Left hindlimb (tissue), 1 donor: Measurements from ENCODE around the gene FGGY.
A peak's percentile ranks its signal among the peaks of the same experiment; 100 is the strongest.

Source experiments
- DNase-seq: peaks from one replicate; pipeline ENCODE4 v3.0.0-alpha.2; 2018

FGGY gene

DNA sequence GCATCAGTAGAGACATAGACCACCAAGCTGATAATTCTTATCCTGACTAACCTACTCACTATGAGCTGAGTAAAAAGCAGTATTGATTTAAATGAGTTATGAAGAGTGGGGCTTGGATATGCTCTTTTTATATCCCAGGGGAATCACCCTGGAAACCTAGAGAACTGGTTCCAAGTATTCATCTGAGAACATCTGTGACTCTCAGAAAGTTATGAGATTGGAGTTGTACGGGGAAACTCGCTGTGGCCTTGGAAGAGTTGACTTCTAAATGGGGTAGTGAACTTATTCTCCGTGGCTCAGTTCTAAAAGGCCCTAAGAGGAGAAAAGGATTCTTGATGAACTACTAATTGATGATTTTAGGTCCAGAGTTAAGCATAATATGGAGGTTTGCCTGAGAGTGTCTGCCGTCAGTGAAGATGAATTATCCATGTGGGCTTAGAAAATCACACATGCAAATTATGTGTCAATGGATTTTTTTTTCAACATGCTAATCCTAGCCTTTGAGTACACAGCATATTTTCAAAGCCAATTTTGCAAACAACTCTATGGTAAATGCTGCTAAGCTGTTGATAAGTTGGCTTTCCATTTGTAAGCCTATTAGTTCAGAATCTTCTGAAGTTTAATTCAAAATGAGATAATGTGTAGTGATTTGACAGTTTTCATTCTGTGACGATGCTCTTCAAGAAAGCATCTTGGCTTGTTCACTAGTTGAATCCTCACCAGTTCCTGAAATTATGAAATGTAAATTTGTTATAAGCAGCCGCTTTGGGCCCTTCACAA, 122.7 kb downstream of the FGGY start:
- no peak for DNase-seq

DNA sequence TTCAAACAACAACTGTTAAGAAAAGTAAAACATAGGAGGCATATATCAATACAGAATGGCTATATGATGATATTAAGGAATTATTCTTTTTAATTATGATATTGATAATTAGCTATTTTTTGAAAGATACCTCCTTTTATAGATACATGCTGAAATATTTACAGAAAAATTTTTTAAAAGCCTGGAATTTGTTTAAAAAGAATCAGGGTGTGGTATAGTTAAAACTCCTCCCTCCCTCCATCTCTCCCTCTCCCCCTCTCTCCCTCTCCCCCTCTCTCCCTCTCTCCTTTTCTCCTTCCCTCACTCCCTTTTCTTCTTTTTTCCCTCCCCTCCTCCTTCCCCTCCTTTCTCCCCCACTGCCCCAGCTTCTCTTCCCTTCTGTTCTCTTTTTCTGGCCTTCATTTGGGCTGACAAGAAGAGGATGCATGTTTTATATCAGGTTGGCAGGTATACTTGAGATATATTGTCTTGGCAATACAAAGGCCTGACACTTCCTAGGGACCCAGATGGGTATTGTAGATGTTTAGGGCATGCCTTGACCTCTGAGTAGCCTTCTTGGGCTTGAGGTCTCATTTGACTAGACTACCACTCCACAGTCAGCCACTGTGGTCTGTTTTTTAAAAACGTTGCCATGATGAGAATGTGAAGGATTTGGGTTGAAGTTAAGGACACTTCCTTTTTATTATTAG, 124.5 kb downstream of the FGGY start:
- DNase-seq = no peak

DNA sequence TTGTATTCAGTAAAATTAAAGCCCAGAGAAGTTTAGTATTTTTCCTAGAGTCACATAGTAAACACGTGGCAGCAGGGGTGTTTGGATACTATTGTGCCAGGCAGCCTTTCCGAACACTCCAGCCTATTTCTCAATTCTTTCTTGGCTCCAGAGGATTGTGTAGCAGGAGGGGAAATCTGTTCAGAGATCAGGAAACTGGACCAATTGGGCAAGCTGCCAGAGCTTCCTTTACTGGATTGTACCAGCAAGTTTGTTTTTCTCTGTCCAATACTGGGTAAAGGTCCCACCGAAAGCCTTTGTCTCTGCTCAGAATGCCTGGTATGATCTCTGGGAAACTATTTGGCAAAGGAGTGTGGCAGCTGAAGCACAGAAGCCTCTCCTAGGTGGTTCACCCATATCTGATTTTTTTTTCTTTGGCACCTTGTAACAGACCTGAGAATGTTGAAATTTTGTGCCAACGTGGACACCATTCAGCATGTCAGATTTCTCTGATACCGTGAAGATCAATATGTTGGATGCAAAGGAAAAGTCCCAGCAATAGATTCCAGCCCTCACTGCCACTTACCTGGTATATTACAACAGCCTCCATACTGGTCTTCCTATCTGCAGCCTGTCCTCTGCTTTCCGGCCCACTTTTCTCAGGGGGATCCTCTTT, 126.2 kb downstream of the FGGY start:
- DNase-seq = no peak

DNA sequence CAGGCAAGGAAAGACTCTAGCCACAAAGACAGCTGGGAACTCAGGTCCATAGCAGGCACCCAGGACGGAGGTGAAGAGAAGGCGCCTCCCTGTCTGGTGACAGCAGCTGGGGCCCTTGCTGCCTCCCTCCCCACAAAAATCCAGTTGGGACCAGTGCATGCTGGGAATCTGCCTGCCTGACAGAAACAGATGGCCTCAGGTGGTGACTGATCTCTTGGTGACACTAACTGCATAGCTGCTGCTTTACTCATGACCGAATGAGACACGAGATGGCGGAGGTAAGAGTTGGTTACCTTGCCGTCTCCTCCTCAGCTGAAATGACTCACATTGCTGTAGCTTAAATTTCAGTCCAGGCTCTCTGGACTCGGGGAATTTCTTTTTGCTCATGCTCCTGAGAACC, 130.3 kb downstream of the FGGY start:
- no peak for DNase-seq

DNA sequence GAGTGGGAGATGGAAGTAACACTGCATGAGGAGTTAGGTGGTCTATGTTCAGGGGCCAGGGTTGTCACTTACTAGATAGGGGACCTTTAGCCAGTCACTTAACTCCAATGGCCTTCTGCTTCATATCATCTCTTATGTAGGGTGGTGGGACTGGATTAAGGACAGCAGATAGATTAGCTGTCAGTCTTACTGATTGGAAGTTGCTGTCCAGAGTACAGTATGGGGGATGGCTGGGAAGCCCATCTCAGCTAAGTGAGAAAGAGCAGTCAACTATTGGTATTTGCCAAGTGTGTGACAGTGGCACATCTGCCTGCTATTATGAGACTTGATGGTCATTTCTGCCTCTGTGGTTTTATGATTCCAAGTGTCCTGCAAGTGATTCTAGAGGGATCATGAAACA, 130.9 kb downstream of the FGGY start:
- no peak for DNase-seq

DNA sequence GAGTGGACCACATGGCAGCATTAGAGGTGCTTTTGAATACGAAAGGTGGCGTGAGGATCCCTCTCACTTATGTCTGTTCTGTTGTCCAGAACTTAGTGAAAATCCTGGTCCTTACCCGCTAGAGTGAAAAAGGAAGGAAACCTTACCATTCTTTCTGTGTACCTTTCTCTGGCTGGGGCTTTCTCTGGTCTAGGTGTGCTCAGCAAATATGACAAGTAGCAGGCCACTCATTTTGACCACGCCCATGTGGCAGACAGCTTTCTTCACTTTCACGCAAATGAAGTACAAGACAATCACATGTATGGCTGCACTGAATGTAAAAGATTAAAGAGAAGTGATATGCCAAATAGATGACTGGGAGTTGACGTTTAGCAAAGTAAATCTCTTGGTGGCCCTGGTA, 131.9 kb downstream of the FGGY start:
- DNase-seq = no peak

DNA sequence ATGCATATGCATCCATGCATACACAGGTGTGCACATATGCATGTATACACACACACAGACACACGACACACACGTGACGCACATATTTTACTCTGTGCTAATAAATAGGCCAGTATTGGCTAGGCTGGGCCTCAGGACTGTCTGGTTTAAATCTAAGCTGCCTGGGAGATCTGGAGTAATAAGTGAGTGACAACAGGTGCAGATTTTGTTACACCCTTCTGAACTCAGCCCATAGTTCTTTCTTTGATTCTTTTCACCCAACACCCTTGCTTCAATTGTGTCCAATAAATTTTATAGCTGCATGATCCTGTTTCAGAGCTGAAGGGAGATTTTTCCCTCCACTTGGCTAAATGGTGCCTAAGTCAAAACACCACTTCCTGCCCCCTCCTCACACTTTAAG, 132.8 kb downstream of the FGGY start:
- DNase-seq = no peak

DNA sequence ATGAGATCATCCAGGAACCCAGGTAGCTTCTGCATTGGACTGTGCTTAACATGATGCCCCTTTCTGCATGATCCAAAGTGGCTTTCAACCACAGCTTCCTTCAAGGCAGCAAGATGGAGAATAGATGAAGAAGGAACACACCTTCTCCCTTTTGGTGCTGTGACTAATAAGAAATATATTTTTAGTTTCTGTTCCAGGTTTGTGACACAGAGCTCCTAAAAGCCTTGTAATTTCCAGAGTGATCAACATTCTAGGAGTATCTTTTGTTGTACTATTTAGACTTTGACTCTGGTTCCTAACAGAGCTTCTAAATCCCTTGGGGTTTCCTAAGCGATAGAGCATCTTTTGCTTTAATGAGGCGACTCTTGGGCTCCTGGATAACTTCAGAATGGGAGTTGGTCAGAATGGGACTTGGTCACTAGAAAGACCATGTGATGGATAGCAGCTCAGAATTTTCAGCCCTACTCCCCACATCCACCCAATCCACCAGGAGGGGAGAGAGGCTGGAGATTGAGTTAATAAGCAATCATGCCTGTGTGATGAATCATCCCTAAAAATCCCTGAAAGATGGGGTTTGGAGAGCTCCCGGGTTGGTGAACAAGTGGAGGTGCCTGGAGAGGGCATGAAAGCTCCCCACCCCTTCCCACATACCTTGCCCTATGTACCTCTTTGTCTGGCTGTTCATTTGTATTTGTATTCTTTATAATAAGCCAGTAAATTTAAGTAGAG, 134.8 kb downstream of the FGGY start:
- no peak for DNase-seq

DNA sequence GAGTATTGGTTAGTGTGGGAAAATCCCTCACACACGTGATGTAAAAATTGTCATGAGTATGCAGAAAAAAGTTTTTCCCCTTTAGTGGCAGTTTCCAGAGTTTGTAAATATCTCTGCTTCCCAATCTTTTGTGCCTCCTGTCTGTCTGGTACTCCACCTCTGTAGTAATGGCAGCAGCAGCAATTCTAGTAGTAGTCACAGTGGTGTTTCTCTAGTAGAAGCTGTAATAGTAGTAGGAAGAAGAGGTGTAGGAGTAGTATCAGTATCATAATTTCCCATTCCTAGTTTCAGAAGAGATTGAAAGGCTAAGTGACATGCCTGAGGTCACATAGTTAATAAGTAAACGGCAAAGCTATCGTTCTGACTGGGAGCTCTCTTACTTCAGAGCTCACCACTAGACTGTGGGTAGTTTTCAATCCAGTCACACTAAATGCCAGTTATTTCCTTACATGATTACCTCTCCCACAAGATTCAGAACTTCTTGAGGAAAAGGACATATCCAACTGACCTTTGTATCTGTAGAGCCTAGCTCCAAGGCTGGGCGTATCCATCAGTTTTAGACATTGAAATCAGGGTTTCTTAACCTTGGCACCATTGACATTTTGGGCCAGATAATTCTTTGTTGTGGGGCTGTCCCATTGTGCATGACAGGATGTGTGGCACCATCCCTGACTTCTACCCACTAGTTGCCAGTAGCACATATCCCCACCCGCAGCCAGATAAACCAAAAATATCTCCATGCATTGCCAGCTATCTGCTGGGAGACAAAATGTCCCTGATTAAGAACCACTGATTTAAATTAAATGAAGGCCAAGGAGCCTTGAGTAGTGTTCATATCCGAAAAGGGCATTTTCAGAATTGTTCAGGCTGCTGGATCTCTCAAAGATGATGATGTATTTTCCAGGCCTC, 135.9 kb downstream of the FGGY start:
- DNase-seq = no peak

DNA sequence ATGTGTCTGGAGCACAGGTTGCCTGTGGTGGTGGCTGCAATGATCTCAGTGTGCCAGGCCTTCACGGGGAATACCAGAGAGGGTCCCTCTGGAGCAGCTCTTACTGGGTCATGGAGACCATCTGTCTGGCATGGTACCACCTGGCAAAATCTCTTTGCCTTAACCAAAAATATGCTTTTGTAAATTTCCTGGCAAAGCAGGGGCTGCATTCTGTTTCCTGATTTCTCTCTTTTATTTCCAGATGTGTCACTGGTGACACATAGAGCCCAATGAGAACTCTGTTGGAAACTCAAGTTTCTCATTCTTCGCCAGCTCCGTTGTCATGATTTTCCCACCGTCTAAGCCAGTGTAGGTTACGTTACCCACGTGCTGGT, 136.5 kb downstream of the FGGY start:
- DNase-seq = peak; percentile 74

DNA sequence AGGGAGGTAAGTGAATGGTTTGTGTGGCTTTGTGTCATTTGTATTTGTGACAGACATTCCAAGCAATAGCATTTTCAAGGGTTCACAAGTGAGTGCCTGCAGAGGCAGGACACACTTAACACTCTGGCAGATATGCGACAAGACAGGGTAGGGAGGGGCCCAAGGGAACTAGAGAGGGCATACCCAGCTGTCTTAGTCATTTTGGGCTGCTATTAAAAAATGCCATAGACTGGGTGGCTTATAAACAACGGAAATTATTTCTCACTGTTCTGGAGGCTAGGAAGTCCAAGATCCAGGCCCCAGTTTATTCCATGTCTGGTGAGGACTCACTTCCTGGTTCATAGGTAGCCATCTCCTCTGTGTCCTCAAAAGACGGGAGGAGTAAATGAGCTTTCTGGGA, 137.4 kb downstream of the FGGY start:
- no peak for DNase-seq

DNA sequence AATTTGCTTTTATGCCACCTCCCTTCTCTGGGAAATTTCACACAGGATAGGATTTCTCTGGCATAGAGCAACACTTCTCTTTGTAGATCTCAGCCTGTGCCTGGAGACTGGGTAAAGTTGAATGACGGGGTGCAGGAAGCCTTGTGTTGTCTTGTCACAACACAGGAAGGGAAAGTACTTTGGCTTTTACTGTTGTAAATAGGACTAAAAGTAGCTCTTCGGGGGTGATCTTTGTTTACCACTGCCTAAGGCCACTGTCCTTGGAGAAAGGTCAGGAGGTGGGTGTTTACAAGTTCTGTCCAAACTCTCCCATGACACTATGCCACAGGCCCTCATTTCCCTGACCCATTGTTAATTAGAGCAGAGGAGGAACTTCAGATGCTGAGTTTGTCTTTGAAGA, 139.7 kb downstream of the FGGY start:
- no peak for DNase-seq

DNA sequence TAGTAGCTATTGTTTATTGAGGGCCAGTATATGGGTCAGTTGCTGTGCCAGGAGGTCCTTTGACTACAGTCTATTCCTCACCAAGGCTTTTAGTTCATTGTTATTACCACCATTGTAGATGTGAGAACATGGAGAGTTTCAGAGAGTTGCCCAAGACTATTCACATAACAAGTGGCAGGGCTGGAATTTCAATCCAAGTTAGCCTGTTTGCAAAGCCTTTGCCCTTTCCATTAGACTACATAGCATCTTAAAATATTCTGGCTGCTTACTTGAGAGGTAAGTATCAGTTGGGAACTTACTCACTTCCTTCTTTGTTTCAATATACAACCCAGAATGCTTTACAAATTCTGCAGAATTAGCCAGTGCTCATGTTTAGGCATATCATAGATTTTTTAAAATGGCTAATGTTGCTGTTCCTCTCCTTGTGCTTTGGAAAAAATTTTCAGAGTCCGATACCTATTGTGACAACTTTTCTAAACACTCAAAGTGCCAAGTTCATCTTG, 141.2 kb downstream of the FGGY start:
- DNase-seq = no peak

DNA sequence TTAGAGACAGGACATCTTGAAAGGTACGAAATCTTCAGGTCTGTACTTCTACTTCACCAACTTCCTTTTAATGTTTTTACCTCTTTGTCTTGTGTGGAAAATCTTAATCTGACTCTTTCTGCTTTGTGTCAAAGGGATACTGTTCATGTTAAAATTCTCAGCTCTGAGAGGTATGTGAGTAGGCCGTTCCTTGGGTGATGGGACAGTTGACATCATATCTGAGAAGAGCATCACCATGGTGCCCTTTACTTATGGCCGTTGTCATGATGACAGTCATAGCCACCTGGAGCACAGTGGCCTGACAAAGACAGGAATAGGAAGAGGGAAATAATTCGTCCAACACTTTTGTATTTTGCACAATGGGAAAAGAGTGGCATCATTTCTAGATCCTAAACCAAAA, 145.6 kb downstream of the FGGY start:
- DNase-seq = no peak

DNA sequence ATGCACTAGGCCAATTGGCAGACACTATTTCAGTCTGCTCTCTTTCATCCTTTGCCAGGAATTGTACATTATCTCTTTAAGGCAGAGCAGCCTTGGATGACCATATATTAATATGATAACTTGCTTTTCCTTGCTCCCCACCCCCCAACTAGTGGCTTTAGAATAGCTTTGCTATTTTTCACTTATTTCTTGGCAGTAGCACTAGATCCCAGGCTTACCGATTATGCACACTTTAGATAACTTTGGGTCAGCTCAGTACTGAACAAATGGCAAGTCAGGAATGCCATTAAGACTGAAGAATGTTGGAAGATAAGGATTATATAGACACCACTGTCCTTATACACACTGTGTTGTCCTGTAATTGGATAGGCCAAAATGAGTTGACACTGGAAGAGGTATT, 146.4 kb downstream of the FGGY start:
- DNase-seq = no peak

DNA sequence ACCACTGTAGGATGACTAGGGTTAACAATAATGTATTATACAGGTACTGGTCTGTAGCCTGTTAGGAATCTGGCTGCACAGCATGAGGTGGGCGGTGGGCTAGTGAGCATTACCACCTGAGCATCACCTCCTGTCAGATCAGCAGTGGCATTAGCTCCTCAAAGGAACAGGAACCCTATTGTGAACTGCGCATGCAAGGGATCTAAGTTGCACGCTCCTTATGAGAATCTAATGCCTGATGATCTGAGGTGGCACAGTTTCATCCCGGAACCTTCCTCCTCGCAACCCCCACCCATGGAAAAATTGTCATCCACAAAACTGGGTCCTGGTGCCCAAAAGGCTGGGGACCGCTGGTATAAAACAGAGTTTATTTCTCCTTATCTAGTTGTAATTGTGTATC, 147.6 kb downstream of the FGGY start:
- DNase-seq = no peak

DNA sequence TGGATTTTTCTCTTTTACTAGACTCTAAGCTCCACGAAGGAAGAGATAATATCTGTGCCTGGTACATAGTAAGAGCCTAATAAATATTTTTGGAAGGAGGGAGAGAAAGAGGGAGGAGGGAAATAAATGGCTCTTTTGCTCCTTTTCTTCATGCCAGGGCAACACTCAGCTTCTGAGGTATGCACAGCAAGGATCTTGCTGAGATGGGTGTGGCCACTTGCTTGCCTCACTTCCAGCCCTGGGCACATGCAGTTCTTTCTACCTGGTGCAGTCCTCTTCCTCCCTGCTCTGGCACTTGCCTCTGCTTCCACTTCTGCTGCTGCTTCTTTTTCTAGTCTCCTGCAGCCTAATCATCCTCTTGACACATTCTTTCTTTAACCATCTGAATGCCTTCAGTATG, 148.1 kb downstream of the FGGY start:
- no peak for DNase-seq

DNA sequence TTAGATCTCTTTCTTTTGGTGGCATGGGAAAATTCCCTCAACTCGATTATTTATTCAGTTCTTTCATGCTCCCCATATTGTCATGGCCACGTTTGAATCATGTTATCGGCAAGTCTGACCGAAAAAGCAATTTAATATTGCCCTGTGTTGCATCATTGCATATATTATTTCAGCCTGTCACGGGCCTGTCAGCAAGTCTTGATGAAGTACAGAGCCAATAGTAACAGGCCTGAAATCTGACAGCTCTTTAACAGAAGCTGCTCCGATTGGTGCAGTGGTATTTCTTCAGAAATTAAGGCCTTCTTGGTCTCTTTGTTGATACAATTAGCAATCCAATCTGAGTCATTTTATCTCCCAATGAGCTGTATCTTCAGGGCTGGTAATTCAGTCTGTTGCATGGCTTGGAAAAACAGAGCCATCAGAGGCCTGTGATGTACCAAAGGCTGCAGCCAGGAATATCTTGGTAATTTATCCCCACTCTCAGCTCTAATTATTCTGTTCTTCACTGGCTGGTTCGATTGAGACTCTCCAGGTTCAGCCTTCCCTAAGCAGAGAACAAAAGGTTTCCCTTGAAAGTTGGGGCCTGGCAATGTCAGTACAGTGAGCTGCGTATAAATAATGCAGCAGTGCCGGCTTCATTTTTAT, 149.5 kb downstream of the FGGY start:
- no peak for DNase-seq

DNA sequence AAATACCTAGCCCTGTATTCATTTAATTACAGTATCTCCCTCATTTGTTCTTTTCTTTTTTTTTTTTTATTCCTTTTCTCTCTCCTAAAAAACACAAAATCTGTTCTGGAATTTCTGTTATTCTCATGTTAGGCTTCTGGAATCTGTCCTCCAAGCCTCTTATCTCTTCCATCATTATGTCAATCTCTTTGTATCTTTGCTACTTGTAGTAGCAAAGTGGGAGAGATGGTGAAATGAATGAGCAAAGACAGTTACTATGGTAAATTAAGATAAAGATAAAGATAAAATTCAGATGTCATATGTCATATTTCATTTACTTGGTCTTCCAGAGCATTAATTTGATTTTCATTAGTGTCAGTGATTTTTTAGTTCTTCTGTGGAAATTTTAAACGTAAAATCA, 155.1 kb downstream of the FGGY start:
- no peak for DNase-seq

DNA sequence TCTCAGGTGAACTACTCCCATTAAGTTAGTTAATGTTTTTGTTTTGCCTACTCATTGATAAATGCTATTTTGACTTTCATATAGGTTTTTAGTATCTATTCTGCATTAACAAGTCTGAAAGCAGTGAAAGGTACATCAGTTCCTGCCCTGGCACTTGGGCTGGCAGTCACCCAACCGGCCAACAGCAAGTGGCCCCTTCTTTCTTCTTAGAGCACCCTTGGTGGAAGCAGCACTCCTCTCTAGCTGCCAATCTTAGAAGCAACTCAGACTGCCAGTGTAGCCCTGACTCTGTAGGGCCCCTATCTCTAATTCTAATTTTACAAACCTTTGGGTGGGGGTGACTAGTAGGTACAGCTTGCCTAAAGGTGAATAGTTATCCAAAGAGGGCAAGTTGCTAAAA, 155.7 kb downstream of the FGGY start:
- no peak for DNase-seq

DNA sequence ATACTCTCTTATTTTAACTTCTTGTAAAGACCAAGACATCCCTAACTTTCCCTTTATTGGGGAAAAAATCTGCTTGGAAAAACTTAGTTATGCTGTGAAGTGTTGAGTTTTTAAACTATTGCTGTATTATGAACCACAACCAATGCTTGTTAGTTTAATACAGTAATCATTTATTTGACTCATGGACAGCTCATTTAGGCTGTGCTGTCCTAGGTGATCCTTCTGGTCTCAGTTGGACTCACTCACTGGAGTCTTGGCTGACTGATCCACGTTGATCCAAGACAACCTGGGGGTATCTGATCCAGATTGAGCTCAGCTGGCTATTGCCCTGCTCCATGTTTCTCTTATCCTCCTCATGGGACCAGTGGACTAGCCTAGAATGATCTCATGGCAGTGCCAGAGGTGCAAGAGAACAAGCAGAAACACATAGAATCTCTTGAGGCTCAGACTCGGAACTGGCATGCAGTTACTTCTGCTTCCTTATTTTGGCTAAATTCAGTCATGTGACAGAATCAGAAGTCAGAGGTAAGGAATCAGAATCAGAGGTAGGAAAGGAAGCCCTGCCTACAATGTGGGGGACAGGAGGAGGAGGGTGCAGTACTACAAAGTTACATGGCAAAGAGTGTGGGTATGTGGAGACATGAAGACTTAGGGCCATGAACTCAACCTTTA, 156.5 kb downstream of the FGGY start:
- no peak for DNase-seq
